GM21447 (cell line): Measurements from ENCODE around the gene MRPS10.

Experiments used
- ATAC-seq: cut with Tn5 transposase; IDR thresholded peaks from one replicate; pipeline ENCODE4 v1.9.1; 2021; ENCODE audit not compliant: unreplicated experiment

The MRPS10 gene

GRCh38 chr6:42217519-42218367, at the start of gene MRPS10:
Gene MRPS10 (minus strand): TSS chr6:42217861. CDS start chr6:42217849, 12 bp downstream.
- ATAC-seq = peak; percentile 94

- ATAC-seq = no peak
Measured at GRCh38 chr6:42266538-42266937, 48.9 kb upstream of the MRPS10 start.

- no peak for ATAC-seq
Measured at GRCh38 chr6:42264852-42265390, 47.3 kb upstream of the MRPS10 start.

GRCh38 chr6:42264162-42264851, 46.6 kb upstream of the MRPS10 start:
- no peak for ATAC-seq

- no peak for ATAC-seq
Measured at GRCh38 chr6:42263165-42263728, 45.6 kb upstream of the MRPS10 start.

GRCh38 chr6:42260972-42261371, 43.3 kb upstream of the MRPS10 start:
- ATAC-seq = no peak

- no peak for ATAC-seq
Measured at GRCh38 chr6:42260396-42260888, 42.8 kb upstream of the MRPS10 start.

GRCh38 chr6:42259841-42260395, 42.3 kb upstream of the MRPS10 start:
- no peak for ATAC-seq

- ATAC-seq = no peak
Measured at GRCh38 chr6:42259286-42259685, 41.6 kb upstream of the MRPS10 start.

- ATAC-seq = no peak
Measured at GRCh38 chr6:42257614-42258013, 40.0 kb upstream of the MRPS10 start.

- ATAC-seq = no peak
Measured at GRCh38 chr6:42257063-42257462, 39.4 kb upstream of the MRPS10 start.

GRCh38 chr6:42255050-42255449, 37.4 kb upstream of the MRPS10 start:
- ATAC-seq = no peak

GRCh38 chr6:42254505-42254904, 36.8 kb upstream of the MRPS10 start:
- ATAC-seq = no peak

GRCh38 chr6:42251911-42252637, 34.4 kb upstream of the MRPS10 start:
- ATAC-seq = no peak

GRCh38 chr6:42251500-42251899, 33.8 kb upstream of the MRPS10 start:
- no peak for ATAC-seq

- no peak for ATAC-seq
Measured at GRCh38 chr6:42250274-42250931, 32.7 kb upstream of the MRPS10 start.

GRCh38 chr6:42249279-42249678, 31.6 kb upstream of the MRPS10 start:
- no peak for ATAC-seq

GRCh38 chr6:42243046-42243445, 25.4 kb upstream of the MRPS10 start:
- ATAC-seq = no peak

- no peak for ATAC-seq
Measured at GRCh38 chr6:42241915-42242314, 24.3 kb upstream of the MRPS10 start.
